ENCODE measurements around the gene TEF.

The TEF gene

DNA sequence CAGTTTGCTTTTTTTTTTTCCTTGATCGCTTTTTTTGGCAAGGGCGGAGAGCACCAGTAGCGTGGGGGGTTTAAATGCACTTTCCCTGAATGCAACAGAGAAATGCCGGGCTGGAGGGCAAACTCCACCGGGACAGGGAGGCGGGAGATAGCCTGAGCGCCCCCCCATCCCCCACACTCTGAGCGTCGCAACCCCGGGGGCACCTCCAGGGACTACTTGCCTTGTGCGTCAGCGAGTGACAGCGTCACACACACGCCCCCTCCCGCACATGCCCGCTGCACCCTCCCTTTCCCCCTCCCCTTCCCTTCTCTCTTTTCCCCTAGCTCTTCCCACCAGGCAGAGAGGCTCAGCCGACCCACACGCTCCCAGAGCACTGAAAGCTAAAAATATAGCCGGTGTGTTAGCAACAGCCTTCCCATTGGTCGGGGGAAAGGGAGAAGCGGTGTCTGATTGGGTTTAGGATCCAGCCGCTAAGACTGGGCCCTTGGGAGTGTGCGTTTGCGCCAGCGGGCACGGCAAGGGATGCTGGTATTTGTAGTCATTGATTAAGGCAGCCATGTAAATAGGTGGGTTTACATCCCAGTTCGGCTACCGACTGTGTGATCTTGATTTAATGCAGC is 66.6 kb downstream of the TEF start:
- Mint-ChIP-seq H3K36me3 (ENCODE audit: low read depth) (peaks cover 57% of the 10 kb centered on the region), H3K4me1 (ENCODE audit: low read depth) (peaks cover 12% of the 10 kb centered on the region), H3K4me3 (peak overlapping the region; percentile 100), H3K27me3 (no peaks in the 10 kb centered on the region), H3K9me3 (no peaks in the 10 kb centered on the region), H3K27ac (peak overlapping the region; percentile 99)
- intact Hi-C loops (cut with micrococcal nuclease), result loop anchor here (1.0 kb wide), 1 partner anchor 173 kb away; the partner anchor contains the start of genes DESI1 and XRCC6

Data from dendritic cell treated with granulocyte-macrophage colony-stimulating factor and Interleukin-4, amounts not matched to agents 40 ng/mL and 50 ng/mL, for 4 days (primary cell).